Glutamatergic neuron (in vitro differentiated cells): ENCODE data around the gene ZDHHC4. TPM values are rescaled to one million over a fixed set of nuclear protein-coding genes. Genes with fewer than 3 reads are reported as not detected.

ENCODE experiments used
- DNase-seq: peaks from one replicate; pipeline ENCODE4 v3.0.0; 2022
- H3K27ac Mint-ChIP-seq: one replicate; pipeline ENCODE4 v1.8.0; 2020; ENCODE audit warnings: mild to moderate bottlenecking, mixed read lengths, inconsistent platforms; ENCODE audit not compliant: unreplicated experiment
- H3K27me3 Mint-ChIP-seq: one replicate; pipeline ENCODE4 v1.8.0; 2020; ENCODE audit warnings: mild to moderate bottlenecking, moderate library complexity, mixed read lengths, inconsistent platforms; ENCODE audit not compliant: unreplicated experiment
- H3K36me3 Mint-ChIP-seq: one replicate; pipeline ENCODE4 v1.8.0; 2020; ENCODE audit warnings: mild to moderate bottlenecking, mixed read lengths, inconsistent platforms; ENCODE audit not compliant: unreplicated experiment
- H3K4me1 Mint-ChIP-seq: one replicate; pipeline ENCODE4 v1.8.0; 2020; ENCODE audit warnings: mild to moderate bottlenecking, low read depth, mixed read lengths, inconsistent platforms; ENCODE audit not compliant: unreplicated experiment
- H3K4me3 Mint-ChIP-seq: one replicate; pipeline ENCODE4 v1.8.0; 2020; ENCODE audit warnings: mild to moderate bottlenecking, mixed read lengths, inconsistent platforms; ENCODE audit not compliant: unreplicated experiment
- H3K9me3 Mint-ChIP-seq: one replicate; pipeline ENCODE4 v1.8.0; 2020; ENCODE audit warnings: mild to moderate bottlenecking, moderate library complexity, mixed read lengths, inconsistent platforms; ENCODE audit not compliant: unreplicated experiment
- CTCF ChIP-seq: fragments of 200-600 bp; sonication (generic); IDR thresholded peaks from one replicate; pipeline ENCODE4 v1.5.0; 2021; ENCODE audit not compliant: partially characterized antibody, unreplicated experiment
- total RNA-seq: library from RNA; stranded (reverse); fragmentation: NEBNext Ultra II Directional; extraction: Animal tissue kit (Norgen Biotek cat#: 25700); gene quantifications from one replicate; pipeline ENCODE4 v1.2.1, GENCODE V29; 2021; ENCODE audit not compliant: unreplicated experiment

ZDHHC4 gene
- total RNA-seq, 1 donor from 2014 or later, result 60.5 TPM

- no peak overlapping the region for H3K27ac Mint-ChIP-seq
- peaks cover 8% of the 10 kb centered on the region for H3K27me3 Mint-ChIP-seq
- no peaks in the 10 kb centered on the region for H3K36me3 Mint-ChIP-seq
- no peak overlapping the region for H3K4me3 Mint-ChIP-seq
- DNase-seq, result no peak
- TF ChIP-seq CTCF, result no peak
- H3K4me1 Mint-ChIP-seq, result peaks cover 2% of the 10 kb centered on the region
- H3K9me3 Mint-ChIP-seq, result peaks cover 3% of the 10 kb centered on the region
Measured at GRCh38 chr7:6612819-6613218, 35.6 kb downstream of the ZDHHC4 start.

DNA sequence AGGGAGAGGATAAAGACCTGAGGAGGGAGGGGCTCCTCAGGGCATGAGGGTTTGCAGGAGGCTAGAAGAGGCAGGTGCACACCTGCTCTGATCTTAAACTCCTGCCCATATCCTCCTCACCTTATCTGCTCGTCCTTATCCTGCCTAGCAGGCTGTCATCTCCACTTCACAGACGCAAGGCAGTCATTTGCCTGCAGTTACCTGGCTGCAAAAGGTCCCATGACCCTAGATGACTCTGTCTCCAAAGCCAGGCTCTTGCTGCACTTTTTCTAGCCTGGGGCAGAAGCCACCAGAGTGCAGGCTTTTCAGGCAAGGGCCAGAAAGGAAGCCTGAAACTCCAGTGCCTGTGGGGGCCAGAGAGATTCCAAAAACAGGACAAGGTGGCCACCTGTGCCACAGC lies 36.5 kb downstream of the ZDHHC4 start:
- Mint-ChIP-seq H3K36me3 (no peaks in the 10 kb centered on the region), H3K27me3 (peaks cover 8% of the 10 kb centered on the region), H3K4me1 (peaks cover 2% of the 10 kb centered on the region), H3K27ac (no peak overlapping the region), H3K9me3 (peaks cover 3% of the 10 kb centered on the region), H3K4me3 (no peak overlapping the region)
- DNase-seq, result no peak
- TF ChIP-seq CTCF, result no peak

GRCh38 chr7:6614953-6615722 lies 37.9 kb downstream of the ZDHHC4 start, which contains the start of gene ZNF853:
Gene ZNF853, plus strand, starts transcription at chr7:6615610. Its CDS starts 565 bp downstream, at chr7:6616175.
- TF ChIP-seq CTCF, result no peak
- DNase-seq, result peak; percentile 58
- peaks cover 2% of the 10 kb centered on the region for H3K36me3 Mint-ChIP-seq
- H3K27me3 Mint-ChIP-seq, result peaks cover 8% of the 10 kb centered on the region
- H3K4me3 Mint-ChIP-seq, result peak within 1 kb of the TSS; percentile 84
- H3K9me3 Mint-ChIP-seq, result peaks cover 3% of the 10 kb centered on the region
- H3K27ac Mint-ChIP-seq, result peak within 1 kb of the TSS; percentile 11
- H3K4me1 Mint-ChIP-seq, result peaks cover 2% of the 10 kb centered on the region

DNA sequence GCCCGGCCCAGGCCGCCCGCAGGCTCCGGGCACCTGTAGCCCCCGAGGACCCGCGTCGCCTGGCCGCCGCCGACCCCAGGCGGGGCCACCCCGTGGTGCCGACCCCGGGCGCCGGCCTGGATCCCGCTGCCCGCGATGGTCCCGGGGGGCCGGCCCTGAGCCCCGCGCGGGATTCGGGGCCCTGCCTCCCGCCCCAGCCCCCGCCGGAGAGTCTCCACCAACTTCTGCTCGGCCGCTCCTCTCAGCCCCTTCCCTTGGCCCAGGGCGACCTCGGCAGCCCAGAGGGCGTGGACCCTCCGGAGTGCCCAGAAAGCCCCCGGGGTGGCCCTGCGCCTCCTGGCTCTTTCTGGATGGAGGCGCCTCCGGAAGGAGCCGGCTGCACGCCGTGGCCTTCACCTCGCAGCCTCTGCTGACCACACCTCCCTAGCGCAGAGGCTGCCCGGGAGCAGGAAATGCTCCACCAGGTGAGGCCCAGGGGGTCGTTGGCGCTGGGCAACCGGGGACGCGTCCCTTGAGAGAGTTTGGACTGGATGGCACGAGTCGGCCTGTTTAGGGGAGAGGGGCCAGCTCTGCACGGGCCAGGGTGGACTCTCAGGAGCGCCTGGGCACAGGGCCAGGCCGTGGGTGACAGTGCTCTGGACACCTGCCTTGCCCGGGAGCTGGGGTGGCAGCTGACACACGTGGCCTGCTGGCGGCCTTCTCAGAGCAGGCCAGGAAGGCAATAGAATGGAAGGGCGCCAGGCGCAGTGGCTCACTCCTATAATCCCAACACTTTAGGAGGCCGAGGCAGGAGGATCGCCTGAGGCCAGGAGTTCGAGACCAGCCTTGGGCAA lies 38.7 kb downstream of the ZDHHC4 start:
- no peak overlapping the region for H3K4me3 Mint-ChIP-seq
- DNase-seq, result peak; percentile 50
- peaks cover 6% of the 10 kb centered on the region for H3K9me3 Mint-ChIP-seq
- peaks cover 2% of the 10 kb centered on the region for H3K4me1 Mint-ChIP-seq
- H3K27me3 Mint-ChIP-seq, result peaks cover 7% of the 10 kb centered on the region
- peaks cover 5% of the 10 kb centered on the region for H3K36me3 Mint-ChIP-seq
- no peak overlapping the region for H3K27ac Mint-ChIP-seq
- no peak for TF ChIP-seq CTCF
